NCI-H446 treated with DMSO at 0.1 percent for 48 hours (cell line): Measurements from ENCODE around the gene SSBP4.
A peak's percentile ranks its signal among the peaks of the same experiment; 100 is the strongest.
"Not testable (repeated sequence)": the region's sequence is repeated elsewhere in the genome, so short reads cannot be mapped to it uniquely, and the experiment has no call there.

Experiments
- DNase-seq: peaks from one replicate; lab custom pipeline; 2025; lab: John Stamatoyannopoulos, UW

SSBP4 gene

GRCh38 chr19:18419195-18419698 is at the start of gene SSBP4:
Gene SSBP4, plus strand, starts transcription at chr19:18419398. Its CDS starts 251 bp downstream, at chr19:18419649.
- peak; percentile 51 for DNase-seq

DNA sequence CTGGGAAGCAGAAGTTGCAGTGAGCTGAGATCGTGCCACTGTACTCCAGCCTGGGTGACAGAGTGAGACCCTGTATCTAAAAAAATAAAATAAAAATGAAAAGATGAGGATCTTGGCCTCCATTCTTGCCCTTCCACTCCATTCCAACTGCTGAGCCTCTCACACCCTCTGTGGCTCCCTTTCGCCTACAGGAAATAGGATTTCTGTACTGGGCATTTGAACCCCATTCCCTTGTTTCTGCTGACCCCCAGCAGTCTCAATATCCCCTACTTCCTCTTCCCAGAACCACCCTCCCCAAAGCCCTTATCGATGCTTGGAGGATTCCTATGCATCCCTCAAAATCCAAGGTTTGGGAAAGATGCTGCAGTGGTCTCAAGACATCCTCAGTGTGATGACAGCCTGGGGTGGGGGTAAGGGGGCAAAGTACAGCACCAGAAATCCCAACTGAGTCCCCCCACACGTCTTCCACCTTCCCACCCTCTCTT is 45.7 kb upstream of the SSBP4 start:
- DNase-seq, result no peak

DNA sequence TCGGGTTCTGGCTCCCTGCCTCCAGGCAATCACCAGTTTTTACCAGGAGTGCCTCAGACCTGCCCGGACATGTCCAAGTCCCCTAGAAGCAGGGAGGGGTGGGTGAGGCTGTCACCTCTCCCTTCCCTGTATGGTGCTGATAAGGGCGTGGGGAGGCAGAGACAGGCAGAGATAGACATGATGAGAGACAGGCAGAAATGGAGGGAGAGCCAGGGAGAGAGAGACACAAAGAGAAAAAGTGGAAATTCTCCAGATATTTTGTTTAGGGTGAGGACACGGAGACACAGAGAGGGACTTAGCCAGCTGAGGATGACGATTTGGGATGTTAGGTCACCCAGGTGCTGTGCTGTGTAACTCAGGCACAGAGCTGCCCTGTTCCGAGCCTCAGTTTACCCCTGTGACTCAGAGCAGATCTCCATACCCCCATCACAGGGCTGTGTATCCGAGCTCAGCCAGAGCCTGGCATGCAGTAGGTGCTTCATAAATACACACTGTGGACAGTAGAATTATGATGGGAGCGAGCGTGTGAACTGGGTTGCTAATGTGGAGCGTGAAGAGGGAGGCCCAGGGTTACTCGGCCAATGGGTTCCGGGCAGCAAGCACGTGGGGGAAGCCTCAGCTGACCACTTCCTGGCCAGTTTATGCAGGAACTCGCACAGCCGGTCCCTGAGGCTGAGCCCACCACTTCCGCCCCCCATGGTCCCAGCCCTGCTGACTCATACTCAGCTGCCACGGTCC is 45.1 kb upstream of the SSBP4 start:
- no peak for DNase-seq

- DNase-seq, result no peak
These were observed 42.2 kb upstream of the SSBP4 start for GRCh38 chr19:18377026-18377425.

GRCh38 chr19:18379803-18380747 is 39.1 kb upstream of the SSBP4 start:
- peak; percentile 20 for DNase-seq

DNA sequence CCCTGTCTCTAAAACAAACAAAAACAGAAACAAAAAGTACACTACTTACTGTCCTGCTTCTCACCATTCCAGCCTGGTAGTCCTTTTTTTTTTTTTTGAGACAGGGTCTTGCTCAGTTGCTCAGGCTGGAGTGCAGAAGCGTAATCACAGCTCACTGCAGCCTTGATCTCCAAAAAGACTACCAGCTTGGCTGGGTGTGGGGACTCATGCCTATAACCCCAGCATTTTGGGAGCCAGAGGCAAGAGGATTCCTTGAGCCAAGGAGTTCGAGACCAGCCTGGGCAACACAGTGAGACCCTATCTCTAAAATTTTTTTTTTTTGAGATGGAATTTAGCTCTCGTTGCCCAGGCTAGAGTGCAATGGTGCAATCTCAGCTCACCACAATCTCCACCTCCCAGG is 38.4 kb upstream of the SSBP4 start:
- DNase-seq, result no peak

- DNase-seq, result not testable (repeated sequence)
These were observed 35.6 kb upstream of the SSBP4 start for GRCh38 chr19:18383622-18384021.

- no peak for DNase-seq
These were observed 34.4 kb upstream of the SSBP4 start for GRCh38 chr19:18384775-18385174.

DNA sequence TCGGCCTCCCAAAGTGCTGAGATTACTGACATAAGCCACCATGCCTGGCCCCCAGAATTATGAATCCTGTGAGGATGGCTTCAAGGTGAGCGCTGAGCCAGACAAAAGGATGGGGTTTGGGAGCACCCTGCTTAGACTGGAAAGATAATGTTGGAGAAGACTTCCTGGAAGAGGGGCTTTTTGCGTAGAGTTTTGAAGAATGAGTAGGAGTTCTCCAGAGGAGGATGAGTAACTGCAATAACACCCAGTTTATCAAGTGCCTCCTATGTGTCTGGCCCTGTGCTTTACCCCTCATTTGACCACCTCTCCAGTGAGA is 33.9 kb upstream of the SSBP4 start:
- no peak for DNase-seq

DNA sequence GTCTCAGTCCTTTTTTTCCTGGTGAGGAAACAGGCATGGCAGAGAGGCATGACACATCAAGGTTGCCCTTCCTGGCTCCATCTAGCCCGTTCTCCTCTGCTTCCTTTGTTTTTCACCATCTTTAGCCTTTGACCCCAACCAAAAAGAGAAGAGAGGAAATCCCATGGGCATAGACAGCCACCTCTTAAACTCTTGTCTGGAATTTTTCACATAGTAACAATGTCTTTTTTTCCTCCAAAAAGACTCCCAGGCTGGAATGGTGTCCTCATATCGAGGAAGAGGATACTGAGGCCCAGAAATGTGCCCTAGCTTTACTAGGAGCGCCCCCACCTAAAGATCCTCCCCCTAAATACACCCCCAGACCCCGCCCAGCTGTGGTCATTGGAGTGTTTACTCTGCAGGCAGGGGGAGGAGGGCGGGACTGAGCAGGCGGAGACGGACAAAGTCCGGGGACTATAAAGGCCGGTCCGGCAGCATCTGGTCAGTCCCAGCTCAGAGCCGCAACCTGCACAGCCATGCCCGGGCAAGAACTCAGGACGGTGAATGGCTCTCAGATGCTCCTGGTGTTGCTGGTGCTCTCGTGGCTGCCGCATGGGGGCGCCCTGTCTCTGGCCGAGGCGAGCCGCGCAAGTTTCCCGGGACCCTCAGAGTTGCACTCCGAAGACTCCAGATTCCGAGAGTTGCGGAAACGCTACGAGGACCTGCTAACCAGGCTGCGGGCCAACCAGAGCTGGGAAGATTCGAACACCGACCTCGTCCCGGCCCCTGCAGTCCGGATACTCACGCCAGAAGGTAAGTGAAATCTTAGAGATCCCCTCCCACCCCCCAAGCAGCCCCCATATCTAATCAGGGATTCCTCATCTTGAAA is 33.3 kb upstream of the SSBP4 start, which contains the start of gene GDF15:
TSS of gene GDF15 (plus strand) at position 484 of the 868 bp plus-strand sequence. CDS start at position 516, 32 bp downstream.
- DNase-seq, result no peak

- no peak for DNase-seq
These were observed 32.5 kb upstream of the SSBP4 start for GRCh38 chr19:18386543-18387271.

DNA sequence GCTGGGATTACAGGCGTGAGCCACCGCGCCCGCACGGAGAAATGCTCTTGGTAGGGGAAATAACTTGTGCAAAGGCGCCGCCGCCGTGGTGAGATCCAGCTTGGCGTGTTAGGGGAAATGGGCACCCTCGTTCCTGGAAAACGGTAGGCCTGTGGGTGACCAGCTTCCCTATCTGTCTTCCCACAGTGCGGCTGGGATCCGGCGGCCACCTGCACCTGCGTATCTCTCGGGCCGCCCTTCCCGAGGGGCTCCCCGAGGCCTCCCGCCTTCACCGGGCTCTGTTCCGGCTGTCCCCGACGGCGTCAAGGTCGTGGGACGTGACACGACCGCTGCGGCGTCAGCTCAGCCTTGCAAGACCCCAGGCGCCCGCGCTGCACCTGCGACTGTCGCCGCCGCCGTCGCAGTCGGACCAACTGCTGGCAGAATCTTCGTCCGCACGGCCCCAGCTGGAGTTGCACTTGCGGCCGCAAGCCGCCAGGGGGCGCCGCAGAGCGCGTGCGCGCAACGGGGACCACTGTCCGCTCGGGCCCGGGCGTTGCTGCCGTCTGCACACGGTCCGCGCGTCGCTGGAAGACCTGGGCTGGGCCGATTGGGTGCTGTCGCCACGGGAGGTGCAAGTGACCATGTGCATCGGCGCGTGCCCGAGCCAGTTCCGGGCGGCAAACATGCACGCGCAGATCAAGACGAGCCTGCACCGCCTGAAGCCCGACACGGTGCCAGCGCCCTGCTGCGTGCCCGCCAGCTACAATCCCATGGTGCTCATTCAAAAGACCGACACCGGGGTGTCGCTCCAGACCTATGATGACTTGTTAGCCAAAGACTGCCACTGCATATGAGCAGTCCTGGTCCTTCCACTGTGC is 30.9 kb upstream of the SSBP4 start:
- peak; percentile 21 for DNase-seq

GRCh38 chr19:18388960-18389725 is 30.1 kb upstream of the SSBP4 start:
- DNase-seq, result no peak

DNA sequence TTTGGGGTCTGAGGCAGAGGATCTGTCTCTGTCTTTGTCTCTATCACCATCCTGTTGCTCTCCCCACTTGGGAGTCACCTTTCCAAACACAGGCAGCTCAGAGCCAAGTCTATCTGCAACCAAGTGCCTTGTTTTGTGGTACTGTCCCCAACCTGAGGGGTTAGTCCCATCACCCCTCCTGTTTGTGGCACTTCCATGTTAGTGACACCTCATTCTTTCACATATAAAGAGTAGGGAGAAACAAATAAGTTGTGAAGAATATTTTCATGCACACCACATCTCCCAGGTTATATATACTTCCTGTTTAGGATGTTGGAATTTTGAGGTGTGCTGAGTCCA is 29.5 kb upstream of the SSBP4 start:
- DNase-seq, result no peak

DNA sequence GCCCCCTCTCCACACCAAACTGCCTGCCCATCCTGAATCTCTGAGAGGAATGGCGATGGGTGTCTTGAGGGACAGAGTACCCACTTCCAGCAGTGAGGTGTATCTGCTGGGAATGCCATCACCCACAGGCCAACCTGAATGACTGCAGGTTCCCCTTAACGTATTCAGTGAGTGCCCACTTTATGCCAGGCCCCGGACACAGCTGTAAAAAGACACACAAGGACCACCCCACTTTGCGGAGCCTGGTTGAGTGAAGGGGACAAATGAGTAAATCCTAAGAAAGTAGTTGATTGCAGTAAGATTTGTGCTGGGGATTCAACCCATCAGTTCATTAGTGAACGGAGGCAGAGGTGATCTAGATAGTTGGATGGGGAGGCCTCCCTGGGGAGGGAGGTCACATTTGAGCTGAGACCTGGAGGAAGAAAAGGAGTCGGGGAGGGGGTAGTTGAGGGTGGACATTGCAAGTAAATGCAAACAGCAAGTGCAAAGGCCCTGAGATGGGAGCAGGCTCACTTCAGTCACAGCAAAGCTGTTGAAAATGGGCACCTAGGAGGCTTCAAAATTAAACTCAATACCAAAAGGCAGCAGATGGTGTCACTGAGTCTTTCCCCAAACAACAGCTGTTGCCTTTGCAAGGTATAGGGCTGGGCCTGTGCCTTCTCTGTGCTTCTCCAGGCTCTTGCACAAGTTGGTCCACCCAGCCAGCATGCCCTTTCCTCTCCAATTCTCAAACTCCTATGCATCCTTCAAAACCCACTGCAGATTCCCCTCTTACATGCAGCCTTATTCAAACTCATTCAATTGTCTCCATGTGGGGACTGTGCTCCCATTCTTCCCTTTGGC is 28.9 kb upstream of the SSBP4 start:
- peak; percentile 52 for DNase-seq

DNA sequence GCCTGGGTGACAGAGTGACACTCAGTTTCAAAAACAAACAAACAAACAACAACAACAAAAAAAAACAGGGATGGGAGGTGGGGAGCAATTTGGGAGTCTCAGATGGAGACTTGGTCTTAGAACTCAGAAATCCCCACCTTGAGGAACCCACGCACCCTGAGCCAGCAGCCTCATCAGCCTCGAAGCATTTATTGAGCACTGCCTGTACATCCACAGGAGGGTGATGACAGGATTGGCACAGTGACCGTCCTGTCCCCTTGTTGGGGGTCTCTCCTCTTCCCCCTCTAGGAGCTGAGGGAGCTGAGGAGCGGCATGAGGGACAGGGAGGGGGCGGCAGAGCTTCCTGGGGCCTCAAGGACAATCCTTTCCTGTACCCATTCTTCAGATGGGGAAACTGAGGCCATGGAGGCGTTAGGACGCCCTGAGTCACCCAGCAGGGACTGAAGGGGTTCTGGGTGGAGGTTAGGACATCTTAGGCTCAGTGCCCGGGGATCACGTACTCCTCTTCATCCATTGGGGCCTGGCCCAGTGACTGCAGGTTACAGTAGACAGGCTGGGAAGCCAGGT is 27.6 kb upstream of the SSBP4 start:
- no peak for DNase-seq

DNA sequence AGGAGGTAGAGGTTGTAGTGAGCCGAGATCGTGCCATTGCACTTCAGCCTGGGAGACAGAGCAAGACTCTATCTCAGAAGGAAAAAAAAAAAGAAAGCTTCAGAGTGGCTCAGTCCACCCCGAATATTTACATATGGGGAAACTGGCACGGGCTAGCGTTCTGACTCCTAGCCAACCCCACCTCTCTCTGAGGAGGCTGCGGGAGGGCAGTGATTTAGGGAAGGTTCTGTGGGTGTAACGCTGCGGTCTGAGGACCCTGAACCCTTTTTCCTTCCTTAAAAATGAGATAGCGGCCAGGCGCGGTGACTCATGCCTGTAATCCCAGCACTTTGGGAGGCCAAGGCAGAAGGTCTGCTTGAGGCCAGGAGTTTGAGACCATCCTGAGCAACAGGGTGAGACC is 26.8 kb upstream of the SSBP4 start:
- no peak for DNase-seq

GRCh38 chr19:18392926-18393325 is 26.3 kb upstream of the SSBP4 start:
- no peak for DNase-seq
